GM19240 (cell line): ENCODE measurements around the gene SLC29A2.
"Not testable (repeated sequence)": the region's sequence is repeated elsewhere in the genome, so short reads cannot be mapped to it uniquely, and the experiment has no call there.

Experiments
- DNase-seq: peaks from one replicate; pipeline ENCODE4 v3.0.0; 2011; ENCODE audit warnings: low spot score; ENCODE audit not compliant: insufficient read length

The SLC29A2 gene

DNA sequence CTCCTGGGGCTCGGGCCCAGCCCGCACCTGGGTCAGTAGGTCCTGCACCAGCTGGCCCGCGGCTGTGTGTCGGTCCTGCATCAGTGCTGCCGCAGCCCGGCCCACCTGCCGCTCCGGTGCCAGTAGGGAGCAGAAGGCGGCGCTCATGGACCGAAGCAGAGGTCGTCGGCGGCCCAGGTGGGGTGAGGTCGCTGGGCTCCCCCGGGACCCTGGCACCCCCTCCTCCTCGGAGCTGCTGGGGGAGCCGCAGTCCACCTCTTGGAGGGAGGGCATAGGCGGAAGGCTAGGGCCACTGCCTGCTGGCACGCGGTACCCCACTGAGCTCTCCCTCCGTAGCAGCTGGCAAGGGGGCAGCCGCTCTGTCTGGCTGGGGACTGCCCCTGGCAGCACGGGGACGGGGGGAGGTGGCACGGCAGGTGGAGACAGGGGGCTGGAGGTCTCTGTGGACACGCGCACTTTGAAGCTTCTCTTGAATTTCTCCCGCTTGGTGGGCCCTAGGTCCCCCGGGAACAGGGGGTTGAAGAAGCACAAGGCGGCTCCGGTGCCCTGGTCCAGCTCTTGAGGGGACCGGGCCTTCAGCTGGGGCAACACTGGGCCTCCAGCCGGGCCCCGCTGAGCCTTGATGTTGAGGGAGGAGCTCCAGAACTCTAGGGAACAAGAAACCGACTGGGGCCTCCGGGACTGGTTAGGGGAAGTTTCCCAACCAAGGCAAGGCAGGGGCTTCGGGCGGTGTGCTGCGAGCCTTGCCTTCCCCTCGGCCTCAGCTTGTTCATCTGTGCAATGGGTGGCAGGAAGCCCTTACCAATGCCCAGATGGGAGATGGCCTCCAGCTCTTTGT lies 36.7 kb downstream of the SLC29A2 start:
- DNase-seq, result no peak

DNA sequence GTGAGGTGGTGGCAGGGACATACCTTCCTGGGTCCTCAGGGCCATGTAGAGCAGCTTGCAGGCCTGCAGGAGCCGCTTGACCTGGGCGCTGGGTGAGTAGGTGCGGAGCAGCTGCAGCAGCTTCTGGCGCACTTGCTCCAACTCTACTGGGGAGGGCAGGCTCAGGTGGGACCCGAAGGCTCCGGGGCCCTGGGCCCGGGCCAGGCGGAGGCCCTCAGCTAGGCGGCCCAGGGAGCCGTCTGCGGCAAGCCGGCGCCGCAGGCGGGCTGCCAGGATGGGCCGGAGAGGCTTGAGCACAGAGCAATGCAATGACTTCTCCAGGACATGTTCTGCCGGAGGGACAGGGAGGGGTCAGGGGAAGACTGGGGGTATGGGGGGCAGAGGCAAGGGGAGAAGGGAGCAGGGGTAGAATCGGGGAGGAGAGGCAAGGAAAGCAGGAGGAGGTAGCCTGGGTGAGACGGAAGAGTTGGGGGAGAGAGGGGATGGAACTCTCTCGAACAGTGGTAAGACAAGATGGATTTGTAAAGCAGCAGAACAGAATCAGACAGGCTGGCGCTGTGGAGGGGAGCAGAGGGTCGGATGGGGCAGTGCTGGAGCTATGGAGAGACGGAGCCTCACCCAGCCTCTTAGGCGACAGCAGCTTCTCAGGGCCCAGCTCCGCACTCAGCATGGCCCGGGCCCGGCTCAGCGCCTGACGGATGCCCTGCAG lies 37.5 kb downstream of the SLC29A2 start:
- no peak for DNase-seq

DNA sequence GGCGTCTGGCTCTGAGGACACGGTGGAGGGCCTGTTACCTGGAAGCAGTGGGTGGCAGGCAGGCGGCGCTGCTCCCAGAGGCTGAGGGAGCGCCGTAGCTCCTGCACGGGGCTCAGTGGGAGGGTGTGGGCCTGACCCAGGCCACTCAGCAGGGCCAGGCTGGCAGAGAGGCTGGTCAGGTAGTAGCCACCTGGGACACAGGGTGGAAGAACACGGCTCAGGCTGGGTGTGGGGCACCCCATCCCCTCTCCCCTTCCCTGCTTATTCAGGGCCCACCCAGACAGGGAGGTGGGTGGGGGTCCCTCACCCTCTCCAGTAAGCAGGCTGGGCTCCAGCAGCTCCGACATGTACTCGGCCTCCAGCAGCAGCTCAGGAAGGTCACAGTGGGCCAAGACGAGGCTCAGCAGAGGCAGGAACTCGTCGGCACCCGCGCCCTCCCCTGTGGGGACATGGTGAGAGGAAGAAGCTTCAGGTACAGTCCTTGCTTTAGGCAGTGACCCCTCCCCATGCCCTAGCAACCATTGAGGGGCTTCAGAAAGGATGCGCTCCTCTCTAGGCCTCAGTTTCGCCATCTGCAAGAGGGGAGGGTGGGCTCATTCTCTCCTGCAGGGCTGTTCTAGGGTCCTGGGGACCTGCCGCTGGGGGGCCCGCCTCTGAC lies 38.2 kb downstream of the SLC29A2 start:
- no peak for DNase-seq

DNA sequence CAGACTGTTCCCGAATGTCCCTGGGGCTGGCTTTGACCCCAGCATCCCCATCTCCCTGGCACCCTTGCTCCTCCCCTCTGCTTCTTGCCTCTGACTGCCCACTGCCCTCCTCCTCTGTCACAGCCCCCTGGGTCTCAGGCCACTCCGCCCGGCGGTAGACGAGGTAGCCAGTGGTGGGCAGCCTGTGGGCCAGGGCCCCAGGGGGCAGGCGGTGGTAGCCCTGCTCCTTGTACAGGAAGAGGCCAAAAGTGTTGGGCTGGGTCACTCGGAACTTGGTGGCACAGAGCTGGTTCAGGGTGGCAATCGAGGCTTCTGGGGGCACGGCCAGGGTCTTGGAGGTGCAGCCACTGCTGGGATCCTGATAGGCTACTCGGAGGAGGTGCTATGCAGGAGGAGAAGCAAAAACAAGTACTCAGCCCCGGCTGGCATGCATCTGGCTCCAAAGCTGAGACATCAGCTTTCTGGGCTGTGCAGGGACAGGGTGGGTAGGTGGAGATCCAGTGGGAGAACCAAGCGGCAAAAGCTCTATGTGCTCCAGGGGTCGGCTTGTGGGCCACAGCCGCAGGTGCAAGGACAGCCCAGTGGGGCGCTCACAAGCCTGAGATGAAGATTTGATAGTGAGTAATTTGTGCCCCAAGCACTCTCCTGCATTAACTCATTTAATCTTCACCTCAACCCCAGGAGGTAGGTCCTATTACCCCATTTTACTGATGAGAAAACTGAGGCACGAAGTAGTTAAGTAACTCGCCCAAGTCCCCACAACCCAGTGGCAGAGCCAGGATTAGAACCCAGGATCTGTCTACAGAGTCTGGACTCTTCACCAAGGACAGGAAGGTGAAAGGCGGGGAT lies 39.0 kb downstream of the SLC29A2 start:
- no peak for DNase-seq

DNA sequence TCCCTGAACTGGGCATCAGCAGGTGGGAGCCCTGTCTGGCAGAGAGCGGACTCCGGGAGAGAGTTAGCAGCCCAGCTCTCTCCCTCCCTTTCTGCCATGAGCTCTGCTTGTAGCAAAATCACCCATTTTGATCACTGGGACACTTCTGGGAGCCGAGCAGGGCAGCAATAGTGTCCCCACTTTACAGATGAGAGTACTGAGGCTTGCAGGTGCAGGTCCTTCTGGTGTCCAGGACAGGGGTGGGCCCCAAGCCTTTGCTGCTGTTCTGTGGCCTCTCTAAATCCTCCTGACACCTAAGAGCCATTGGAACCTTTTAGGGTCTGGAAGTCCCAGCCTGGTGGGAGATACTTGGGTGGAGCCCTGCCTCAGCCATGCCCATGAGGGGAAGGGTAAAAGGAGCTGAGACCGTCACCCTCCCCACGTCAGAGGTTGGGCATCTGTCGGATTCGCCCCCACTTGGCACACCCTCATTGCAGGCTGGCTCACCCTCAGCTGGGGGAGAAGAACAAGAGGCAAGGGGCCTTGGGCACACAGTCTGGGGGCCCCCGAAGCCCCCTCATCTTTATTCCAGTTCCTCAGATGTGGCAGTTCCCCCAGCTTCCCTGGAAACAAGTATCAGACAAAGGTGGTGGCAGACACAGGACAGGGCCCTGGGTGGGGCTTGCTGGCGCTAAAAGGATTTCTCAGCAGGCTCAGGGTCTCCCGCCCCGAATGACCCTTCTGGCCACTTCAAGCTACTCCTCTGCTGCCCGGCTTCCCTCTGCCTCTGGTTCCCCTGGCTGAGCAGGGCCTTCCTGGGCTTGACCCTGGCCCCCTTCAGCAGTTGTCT lies 39.8 kb downstream of the SLC29A2 start:
- no peak for DNase-seq

DNA sequence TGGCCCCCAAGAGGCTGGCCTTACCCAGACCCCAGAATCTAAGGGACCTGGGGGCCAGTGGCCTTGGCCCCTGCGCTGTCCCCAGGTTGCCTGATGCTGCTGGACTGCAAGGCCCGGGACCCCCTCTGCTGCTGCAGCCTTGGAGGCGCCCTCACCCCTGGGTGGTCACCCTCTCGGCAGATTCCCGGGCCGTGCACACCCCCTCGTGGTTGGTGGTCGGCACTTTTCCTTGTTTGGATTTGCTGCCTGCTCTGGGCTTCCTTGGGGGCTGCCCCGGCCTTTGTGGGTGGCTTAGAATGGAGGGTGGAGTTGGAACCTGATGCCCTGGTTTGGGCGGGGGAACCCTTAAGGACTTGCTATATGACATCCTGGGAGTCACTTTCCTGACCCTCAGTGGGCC lies 40.6 kb downstream of the SLC29A2 start:
- no peak for DNase-seq

DNA sequence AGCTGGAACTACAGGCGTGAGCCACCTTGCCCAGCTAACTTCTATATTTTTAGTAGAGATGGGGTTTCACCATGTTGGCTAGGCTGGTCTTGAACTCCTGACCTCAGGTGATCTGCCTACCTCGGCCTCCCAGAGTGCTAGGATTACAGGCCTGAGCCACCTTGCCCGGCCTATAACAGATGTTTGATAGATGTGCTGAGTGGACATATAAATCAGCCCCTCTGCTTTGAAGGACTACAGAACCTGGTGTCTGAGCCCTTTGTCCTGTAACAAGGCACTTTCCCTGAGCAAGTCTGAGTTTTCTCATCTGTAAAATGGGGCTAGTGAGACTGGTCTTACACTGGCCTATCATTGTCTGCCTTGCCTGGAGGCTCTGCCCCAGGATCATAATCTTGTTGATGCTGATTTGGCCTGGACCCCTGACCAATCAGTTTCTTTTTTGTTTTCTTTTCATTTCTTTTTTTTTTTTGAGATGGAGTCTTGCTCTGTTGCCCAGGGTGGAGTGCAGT lies 42.3 kb downstream of the SLC29A2 start:
- DNase-seq, result no peak

GRCh38 chr11:66328302-66329144 lies 43.0 kb downstream of the SLC29A2 start:
- DNase-seq, result peak; percentile 94

- DNase-seq, result no peak
These were observed 43.6 kb downstream of the SLC29A2 start for GRCh38 chr11:66328031-66328301.

DNA sequence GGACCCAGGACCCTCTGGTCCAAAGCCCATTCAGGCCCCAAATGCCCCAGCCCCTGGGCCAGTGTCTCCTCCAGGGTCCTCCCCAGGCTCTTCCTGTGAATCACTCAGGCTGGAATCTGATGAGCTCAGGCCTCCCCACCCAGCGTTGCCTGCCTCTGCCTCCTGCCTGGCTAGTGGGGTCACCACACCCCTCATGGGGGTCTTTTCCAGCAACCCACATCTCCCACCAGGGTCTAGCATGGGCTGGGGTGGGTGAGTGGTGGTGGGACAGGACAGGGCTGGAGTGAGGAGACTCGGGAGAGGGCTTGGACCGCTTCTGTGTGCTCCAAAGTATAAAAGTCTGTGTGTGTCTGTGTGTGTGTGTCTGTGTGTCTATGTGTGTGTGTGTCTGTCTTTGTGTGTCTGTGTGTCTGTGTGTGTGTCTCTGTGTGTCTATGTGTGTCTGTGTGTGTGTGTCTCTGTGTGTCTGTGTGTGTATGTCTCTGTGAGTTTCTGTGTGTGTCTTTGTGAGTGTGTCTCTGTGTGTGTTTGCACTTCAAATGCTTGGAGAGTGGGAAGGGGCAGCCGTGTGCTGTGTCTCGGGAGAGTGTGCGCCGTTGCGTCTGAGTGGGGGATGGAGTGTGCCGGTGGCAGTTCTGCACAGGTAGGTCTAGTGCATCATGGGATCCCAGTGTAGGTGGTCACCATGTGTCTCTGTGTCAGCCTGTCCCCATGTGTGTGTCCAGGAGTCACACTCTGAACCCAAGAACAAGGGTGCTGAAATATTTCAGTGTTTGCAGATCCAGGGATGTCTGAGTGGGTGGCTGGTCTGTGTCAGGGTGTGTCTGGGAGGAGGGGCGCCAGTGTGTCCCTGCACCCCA lies 44.2 kb downstream of the SLC29A2 start:
- no peak for DNase-seq

GRCh38 chr11:66326261-66327111 lies 45.1 kb downstream of the SLC29A2 start:
- DNase-seq, result no peak

DNA sequence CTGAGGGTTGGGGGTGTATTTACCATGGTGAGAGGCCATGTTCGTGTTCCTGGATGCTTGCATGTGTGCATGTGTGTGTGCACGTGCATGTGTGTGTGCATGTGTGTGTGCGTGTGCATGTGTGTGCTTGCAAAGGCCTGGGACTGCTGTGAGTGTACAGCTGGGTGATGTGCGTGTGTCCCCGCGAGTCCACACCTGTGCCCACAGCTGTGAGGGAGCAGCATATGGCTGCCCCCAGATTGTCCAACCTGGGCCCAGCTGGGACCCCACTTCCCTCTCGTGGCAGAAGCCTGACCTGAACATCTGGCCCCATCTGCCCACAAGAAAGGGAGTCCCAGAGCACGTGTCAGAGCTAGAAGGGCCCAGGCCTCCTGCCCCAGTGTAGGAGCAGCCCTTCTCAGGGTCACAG lies 46.3 kb downstream of the SLC29A2 start:
- DNase-seq, result no peak

DNA sequence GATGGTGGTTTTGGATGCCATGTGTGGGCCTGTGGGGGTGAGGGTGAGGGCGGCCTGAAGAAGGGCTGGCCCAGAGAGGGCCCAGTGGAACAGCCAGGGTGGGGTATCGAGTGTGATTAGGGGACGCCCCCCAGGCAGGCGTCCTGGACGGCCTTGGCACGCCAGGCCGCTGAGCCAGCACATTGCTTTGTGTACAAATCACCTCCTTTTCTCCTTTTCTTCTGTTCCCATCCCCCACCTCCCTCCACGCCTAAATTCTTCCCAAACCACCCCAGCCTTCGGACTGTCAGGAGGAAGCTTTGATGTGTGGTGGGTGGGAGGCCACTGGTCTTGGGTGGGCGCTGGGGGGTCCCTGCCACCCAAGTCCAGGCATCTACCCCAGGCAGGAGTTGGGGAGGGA lies 46.9 kb downstream of the SLC29A2 start:
- no peak for DNase-seq

DNA sequence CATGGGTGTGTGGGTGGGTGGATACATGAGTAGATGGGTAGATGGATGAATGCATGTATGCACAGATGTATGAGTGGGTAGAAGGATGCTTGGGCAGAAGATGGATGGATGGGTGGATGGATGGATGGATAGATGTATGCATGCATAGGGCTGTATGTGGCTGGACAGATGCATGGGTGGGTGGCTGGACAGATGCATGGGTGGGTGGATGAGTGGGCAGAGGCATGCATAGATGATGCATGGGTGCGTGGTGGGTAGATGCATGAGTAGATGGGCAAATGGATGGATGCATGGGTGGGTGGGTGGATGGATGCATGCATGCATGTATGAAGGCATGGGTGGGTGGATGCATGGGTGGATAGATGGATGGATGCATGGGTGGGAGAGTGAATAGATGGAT lies 47.9 kb downstream of the SLC29A2 start:
- DNase-seq, result no peak

DNA sequence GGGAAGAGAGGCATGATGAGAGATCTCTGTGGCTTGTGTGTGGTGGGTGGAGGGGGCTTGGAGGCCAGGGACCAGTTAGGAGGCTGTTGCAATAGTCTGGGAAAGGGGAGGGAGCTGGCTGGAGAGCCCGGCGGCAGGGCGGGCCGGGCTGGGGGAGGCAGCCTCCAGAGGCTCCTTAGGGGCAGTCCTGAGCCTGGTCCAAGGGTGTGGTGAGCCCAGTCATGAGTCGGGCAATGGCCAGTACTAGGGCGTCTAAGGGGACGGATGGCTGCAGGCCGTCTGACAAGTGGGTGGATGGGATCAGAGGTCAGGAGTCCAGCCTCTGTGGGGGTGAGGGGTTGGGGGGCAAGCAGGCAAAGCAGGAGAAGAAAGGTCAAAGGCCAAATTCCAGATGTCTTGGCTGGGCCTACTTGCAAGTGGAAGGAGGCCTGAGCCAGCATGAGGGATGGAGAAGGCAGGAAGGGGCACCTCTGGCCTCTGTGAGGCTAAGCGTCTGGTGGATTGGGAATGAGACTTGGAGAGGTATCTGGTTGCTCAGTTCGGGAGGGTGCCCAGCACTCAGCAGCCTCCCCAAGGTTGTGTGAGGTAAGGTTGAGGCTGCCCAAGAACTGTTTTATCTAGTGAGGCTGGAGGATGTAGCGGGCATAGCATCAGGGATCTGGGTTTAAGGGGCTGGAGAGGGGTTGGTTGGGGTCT lies 48.7 kb downstream of the SLC29A2 start:
- DNase-seq, result no peak

DNA sequence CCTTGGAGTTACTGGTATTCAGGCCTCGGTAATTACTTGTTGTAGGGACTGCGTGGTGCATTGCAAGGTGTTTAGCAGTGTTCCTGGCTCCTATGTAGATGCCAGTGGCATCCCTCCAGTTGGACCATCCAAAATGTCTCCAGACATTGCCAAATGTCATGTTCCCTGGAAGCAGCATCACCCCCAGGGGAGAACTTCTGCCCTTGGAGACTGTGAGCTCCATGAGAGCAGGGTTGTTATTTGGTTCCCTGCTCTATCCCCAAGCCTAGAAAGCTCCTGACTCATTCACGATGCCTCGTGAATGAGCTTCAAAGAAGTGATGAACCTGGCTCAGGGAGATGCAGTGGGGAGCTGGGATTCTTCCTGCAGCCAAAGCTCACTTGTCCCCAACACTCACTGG lies 50.0 kb downstream of the SLC29A2 start:
- DNase-seq, result no peak

- not testable (repeated sequence) for DNase-seq
These were observed 50.8 kb downstream of the SLC29A2 start for GRCh38 chr11:66320748-66321147.
